CD4-positive, alpha-beta T cell treated with Interleukin-6 for 4 hours (primary cell): ENCODE data around the gene CACTIN.
"Not testable (repeated sequence)": the region's sequence is repeated elsewhere in the genome, so short reads cannot be mapped to it uniquely, and the experiment has no call there.

Experiments used
- DNase-seq: peaks from one replicate; pipeline ENCODE4 v3.0.0-alpha.2; 2020; ENCODE audit warnings: mixed read lengths

CACTIN gene

GRCh38 chr19:3626473-3627350 lies at the start of gene CACTIN:
Gene CACTIN (minus strand): TSS chr19:3626790. CDS start chr19:3626762, 28 bp downstream.
- peak; percentile 100 for DNase-seq

GRCh38 chr19:3674784-3675543 lies 48.4 kb upstream of the CACTIN start:
- no peak for DNase-seq

GRCh38 chr19:3673506-3674439 lies 47.2 kb upstream of the CACTIN start:
- no peak for DNase-seq

GRCh38 chr19:3672993-3673392 lies 46.4 kb upstream of the CACTIN start:
- no peak for DNase-seq

GRCh38 chr19:3672575-3672948 lies 46.0 kb upstream of the CACTIN start:
- DNase-seq, result no peak

- no peak for DNase-seq
Measured at GRCh38 chr19:3671680-3672574, 45.3 kb upstream of the CACTIN start.

- peak; percentile 13 for DNase-seq
Measured at GRCh38 chr19:3670796-3671679, 44.4 kb upstream of the CACTIN start.

- DNase-seq, result no peak
Measured at GRCh38 chr19:3669947-3670795, 43.6 kb upstream of the CACTIN start.

- DNase-seq, result no peak
Measured at GRCh38 chr19:3669082-3669946, 42.7 kb upstream of the CACTIN start.

- no peak for DNase-seq
Measured at GRCh38 chr19:3668331-3669081, 41.9 kb upstream of the CACTIN start.

- no peak for DNase-seq
Measured at GRCh38 chr19:3667766-3668165, 41.2 kb upstream of the CACTIN start.

- no peak for DNase-seq
Measured at GRCh38 chr19:3667037-3667638, 40.5 kb upstream of the CACTIN start.

GRCh38 chr19:3666545-3666856 lies 39.9 kb upstream of the CACTIN start:
- DNase-seq, result not testable (repeated sequence)

GRCh38 chr19:3665681-3666544 lies 39.3 kb upstream of the CACTIN start:
- peak; percentile 79 for DNase-seq

- DNase-seq, result no peak
Measured at GRCh38 chr19:3664879-3665642, 38.5 kb upstream of the CACTIN start.

GRCh38 chr19:3663838-3664237 lies 37.2 kb upstream of the CACTIN start:
- DNase-seq, result no peak
